Effector memory CD4-positive, alpha-beta T cell (primary cell): ENCODE results near the gene KDM4C.

Source experiments
- DNase-seq, 3 donors: peaks; one replicate each; pipeline ENCODE4 v3.0.0-alpha.2; 2020
- H3K27ac ChIP-seq: 2 replicates; pipeline ENCODE4 v1.7.0; 2013; ENCODE audit warnings: mild to moderate bottlenecking, low read length, moderate library complexity; ENCODE audit not compliant: insufficient read depth, poor library complexity, severe bottlenecking
- H3K27me3 ChIP-seq: replicated peaks from 2 replicates; pipeline ENCODE4 v1.7.0; 2013; ENCODE audit warnings: mild to moderate bottlenecking, low read length; ENCODE audit not compliant: insufficient read depth, control insufficient read depth, poor library complexity, severe bottlenecking
- H3K36me3 ChIP-seq: 2 replicates; pipeline ENCODE4 v1.7.0; 2013; ENCODE audit warnings: mild to moderate bottlenecking, low read length, moderate library complexity; ENCODE audit not compliant: control insufficient read depth, insufficient read depth
- H3K4me1 ChIP-seq: 2 replicates; pipeline ENCODE4 v1.7.0; 2013; ENCODE audit warnings: low read length, mild to moderate bottlenecking; ENCODE audit not compliant: control insufficient read depth, insufficient read depth, poor library complexity, severe bottlenecking
- H3K4me3 ChIP-seq: 2 replicates; pipeline ENCODE4 v1.7.0; 2013; ENCODE audit warnings: low read length, low read depth, mild to moderate bottlenecking; ENCODE audit not compliant: insufficient read depth, poor library complexity, severe bottlenecking
- H3K9me3 ChIP-seq: 2 replicates; pipeline ENCODE4 v1.7.0; 2013; ENCODE audit warnings: mild to moderate bottlenecking, low read length, moderate library complexity; ENCODE audit not compliant: control insufficient read depth

KDM4C gene

DNA sequence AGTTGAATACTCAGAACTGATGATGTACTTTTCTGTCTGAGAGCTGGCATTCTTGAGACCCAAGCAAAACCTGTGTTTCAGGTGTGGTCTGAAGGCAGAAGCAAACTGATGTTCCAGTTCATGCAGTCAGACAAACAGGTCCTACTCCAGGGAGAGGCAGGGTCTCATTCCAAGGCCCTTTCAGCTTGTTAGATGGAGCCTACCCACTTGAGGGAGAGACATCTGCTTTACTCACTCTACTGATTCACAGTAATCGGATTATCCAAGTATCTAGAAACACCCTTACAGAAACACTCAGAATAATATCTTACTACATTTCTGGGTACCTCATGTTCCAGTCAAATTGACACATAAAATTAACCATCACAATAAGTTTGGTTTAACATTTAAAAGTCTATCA lies 207.8 kb downstream of the KDM4C start:
- H3K27ac ChIP-seq: no peak overlapping the region
- H3K9me3 ChIP-seq: no peaks in the 10 kb centered on the region
- H3K36me3 ChIP-seq: no peaks in the 10 kb centered on the region
- H3K27me3 ChIP-seq: no peaks in the 10 kb centered on the region
- no peak for DNase-seq
- H3K4me3 ChIP-seq: no peak overlapping the region
- H3K4me1 ChIP-seq: no peaks in the 10 kb centered on the region

DNA sequence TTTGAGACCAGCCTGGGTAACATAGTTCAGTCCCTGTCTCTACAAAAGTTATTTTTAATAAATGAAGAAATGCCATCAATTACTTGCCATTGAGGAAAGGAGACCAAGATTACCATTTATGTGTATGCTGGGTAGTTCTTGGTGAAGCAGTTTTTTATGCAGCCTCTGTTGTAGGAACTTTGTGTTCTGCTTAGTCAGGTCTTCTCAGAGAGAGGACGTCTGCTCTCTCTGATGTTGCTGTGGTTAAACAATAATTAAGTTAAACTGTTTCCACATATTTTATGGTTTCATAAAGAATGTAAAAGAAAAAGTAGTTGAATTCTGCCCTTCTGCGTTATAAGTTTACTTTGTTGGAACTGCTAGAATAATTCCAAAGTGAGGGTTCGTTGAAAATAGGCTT lies 210.5 kb downstream of the KDM4C start:
- Histone ChIP-seq H3K36me3 (no peaks in the 10 kb centered on the region), H3K27me3 (no peaks in the 10 kb centered on the region), H3K4me1 (no peaks in the 10 kb centered on the region), H3K27ac (no peak overlapping the region), H3K9me3 (no peaks in the 10 kb centered on the region), H3K4me3 (no peak overlapping the region)
- DNase-seq: no peak

- Histone ChIP-seq H3K4me1 (no peaks in the 10 kb centered on the region), H3K4me3 (no peak overlapping the region), H3K27me3 (no peaks in the 10 kb centered on the region), H3K27ac (no peak overlapping the region), H3K9me3 (no peaks in the 10 kb centered on the region), H3K36me3 (no peaks in the 10 kb centered on the region)
- DNase-seq: no peak
These were observed 212.0 kb downstream of the KDM4C start for GRCh38 chr9:6969805-6970204.

DNA sequence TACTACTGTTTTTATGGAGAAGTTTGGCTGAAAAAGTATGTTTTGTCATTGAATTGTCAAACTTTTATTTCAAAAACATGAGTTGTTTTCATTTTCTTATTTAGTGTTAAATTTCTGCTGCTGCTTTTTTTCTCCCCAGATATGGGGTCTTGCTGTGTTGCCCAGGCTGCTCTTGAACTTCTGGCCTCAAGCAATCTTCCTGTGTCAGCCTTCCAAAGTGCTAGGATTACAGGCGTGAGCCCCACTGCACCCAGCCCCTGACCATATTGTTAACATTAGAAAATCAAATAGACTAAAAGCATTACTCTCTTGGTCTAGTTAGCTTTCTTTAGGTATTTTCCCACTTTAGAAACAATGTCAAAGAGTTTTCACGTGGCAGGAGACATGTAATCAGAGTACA lies 215.3 kb downstream of the KDM4C start:
- H3K9me3 ChIP-seq: no peaks in the 10 kb centered on the region
- no peaks in the 10 kb centered on the region for H3K36me3 ChIP-seq
- no peak overlapping the region for H3K4me3 ChIP-seq
- no peak overlapping the region for H3K27ac ChIP-seq
- DNase-seq: no peak
- H3K27me3 ChIP-seq: no peaks in the 10 kb centered on the region
- H3K4me1 ChIP-seq: no peaks in the 10 kb centered on the region

- Histone ChIP-seq H3K27ac (no peak overlapping the region), H3K4me3 (no peak overlapping the region), H3K36me3 (no peaks in the 10 kb centered on the region), H3K9me3 (no peaks in the 10 kb centered on the region), H3K27me3 (no peaks in the 10 kb centered on the region), H3K4me1 (no peaks in the 10 kb centered on the region)
- DNase-seq: no peak
These were observed 216.0 kb downstream of the KDM4C start for GRCh38 chr9:6973762-6974161.

GRCh38 chr9:6975198-6975597 lies 217.4 kb downstream of the KDM4C start:
- no peak overlapping the region for H3K27ac ChIP-seq
- no peak overlapping the region for H3K4me3 ChIP-seq
- H3K4me1 ChIP-seq: no peaks in the 10 kb centered on the region
- no peak for DNase-seq
- no peaks in the 10 kb centered on the region for H3K36me3 ChIP-seq
- H3K9me3 ChIP-seq: no peaks in the 10 kb centered on the region
- H3K27me3 ChIP-seq: no peaks in the 10 kb centered on the region

GRCh38 chr9:6977761-6978160 lies 220.0 kb downstream of the KDM4C start:
- DNase-seq: no peak
- Histone ChIP-seq H3K36me3 (peaks cover 9% of the 10 kb centered on the region), H3K4me3 (no peak overlapping the region), H3K9me3 (no peaks in the 10 kb centered on the region), H3K4me1 (no peaks in the 10 kb centered on the region), H3K27me3 (no peaks in the 10 kb centered on the region), H3K27ac (no peak overlapping the region)

DNA sequence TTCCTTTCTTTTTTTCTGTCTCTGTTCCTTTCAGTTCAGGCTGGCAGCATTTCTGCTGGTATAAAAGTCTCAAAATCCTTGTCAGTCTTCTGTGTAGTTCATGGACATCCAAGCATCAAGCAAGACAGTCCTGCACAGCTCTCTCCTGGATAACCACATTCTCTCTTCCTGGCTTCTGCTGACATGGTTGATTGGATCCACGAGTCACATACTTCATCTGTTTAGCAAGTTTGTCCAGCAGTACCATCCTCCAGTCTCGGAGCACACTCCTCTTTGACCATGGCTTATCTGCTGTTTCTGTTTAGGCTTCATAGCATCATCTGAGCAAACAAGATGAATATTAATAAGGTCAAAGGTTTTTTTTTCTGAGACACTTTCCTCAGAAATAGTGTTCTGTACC lies 220.8 kb downstream of the KDM4C start:
- H3K4me1 ChIP-seq: no peaks in the 10 kb centered on the region
- DNase-seq: no peak
- H3K27me3 ChIP-seq: no peaks in the 10 kb centered on the region
- H3K27ac ChIP-seq: no peak overlapping the region
- H3K36me3 ChIP-seq: peaks cover 14% of the 10 kb centered on the region
- no peak overlapping the region for H3K4me3 ChIP-seq
- no peaks in the 10 kb centered on the region for H3K9me3 ChIP-seq

- Histone ChIP-seq H3K27me3 (no peaks in the 10 kb centered on the region), H3K4me3 (no peak overlapping the region), H3K4me1 (no peaks in the 10 kb centered on the region), H3K36me3 (peaks cover 50% of the 10 kb centered on the region), H3K27ac (no peak overlapping the region), H3K9me3 (no peaks in the 10 kb centered on the region)
- DNase-seq: no peak
These were observed 227.3 kb downstream of the KDM4C start for GRCh38 chr9:6984941-6985578.

GRCh38 chr9:6986141-6986815 lies 228.5 kb downstream of the KDM4C start:
- Histone ChIP-seq H3K9me3 (no peaks in the 10 kb centered on the region), H3K27ac (no peak overlapping the region), H3K4me1 (no peaks in the 10 kb centered on the region), H3K4me3 (no peak overlapping the region), H3K27me3 (no peaks in the 10 kb centered on the region), H3K36me3 (peaks cover 59% of the 10 kb centered on the region)
- no peak for DNase-seq
